Measurements from ENCODE around the gene BRF1.
"Not testable (repeated sequence)": the region's sequence is repeated elsewhere in the genome, so short reads cannot be mapped to it uniquely, and the experiment has no call there.

Gene BRF1

DNA sequence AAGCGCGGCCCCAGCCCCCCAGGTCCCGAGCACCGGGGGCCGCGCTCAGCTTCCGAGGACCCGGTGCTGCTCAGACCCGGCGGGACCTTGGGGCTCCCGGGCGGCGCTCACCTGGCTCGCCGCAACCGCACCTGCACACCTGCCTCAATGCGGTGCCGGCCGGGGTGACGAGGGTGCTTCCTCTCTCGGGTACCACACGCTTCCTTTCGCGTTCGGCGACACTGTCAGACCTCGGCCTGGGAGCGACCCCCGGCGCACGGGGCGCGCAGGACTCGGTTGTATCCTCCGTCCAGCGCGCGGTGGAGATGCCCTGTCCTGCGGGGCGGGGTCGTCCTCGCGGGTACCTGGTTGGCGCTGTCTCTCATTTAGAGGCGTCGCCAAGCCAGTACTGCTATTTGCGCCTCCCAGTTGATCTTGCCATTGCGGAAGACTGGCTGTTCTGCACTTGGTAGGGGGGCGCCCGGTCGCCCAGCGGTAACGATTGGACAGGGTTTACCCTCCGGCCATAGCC, 14.5 kb upstream of the BRF1 start:
- peak; percentile 53 for DNase-seq

DNA sequence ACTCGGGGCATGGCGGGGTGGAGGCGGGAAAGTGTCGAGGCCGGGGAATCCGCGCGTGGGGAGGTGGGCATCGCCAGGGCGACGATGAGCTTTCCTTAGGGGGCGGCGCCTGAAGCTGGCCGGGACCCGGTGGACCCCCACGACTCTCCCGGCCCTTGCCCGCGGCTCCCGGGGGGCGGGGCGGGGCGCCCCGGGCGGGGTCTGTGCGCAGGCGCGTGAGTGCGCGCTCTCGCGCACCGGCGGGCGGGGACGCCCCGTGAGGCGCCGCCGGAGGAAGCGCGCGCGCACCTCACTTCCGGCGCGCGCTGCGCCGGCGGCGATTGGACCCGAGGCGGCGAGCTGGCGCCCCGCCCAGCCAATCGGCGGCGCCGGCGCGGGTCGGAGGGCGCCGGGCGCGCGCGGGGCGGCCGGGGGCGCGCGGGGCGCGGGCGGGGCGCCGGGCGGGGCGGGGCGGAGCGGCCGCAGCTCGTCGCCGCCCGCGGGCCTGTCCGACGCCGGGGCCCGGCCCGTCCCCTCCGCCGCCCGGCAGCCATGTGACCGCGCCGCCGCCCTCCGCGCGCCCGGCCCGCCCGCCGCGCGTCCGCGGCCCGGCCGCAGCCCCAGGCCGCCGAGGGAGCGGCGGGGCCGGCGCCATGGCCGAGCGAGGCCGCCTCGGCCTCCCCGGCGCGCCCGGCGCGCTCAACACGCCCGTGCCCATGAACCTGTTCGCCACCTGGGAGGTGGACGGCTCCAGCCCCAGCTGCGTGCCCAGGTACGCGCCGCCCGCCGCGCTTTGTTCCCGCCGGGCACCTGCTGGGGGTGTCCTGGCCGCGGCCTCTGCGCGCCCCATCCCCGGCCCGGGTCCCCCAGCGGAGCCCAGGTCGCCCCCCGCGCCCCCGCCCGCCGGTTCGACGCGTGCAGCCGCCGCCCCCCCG, 13.7 kb upstream of the BRF1 start, which contains the start of gene PACS2:
PACS2 (plus strand) TSS at position 462 of the 914 bp plus-strand sequence; CDS start at position 633, 171 bp downstream.
- no peak for DNase-seq

DNA sequence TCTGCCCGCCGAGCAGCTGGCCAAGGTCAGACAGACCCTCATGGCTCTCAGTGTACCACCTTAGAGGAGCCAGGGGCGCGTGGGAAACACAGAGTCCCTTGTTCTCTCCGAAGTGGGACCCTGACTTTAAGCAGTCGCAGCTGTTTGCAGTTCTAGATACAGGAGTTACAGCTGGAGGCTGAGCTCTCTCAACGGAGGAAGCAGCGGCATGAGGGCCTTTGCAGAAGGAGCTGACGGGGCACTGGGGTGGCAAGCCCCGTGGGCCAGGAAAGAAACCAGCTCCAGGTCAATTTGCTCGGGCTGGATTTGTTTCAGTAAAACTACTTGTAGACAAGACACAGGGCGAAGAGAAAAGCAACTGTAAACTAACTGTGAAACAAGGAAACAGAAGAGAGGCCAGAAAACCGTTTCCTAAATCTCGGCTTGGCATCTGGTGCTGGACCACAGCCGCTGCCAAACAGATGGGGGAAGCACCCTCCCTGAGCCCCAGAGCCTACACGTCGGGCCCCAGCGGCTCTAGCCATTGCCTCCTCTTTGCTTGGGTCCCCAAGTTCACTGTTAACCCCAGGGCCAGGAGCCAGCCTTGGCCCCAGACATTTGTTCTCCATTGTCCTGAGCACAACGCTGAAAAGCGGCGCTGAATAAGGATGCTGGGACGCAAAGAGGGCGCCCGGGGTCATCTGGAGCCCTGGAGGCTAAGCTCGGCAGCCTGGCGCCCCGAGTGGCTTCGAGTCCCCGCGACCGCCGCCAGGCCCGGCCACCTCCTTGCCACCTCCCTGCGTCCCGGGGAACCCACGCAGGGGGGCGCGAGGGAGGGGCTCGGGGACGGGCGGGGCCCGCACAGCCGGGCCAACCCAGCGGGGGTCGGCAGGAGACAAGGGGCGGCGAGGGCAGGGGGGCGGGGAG, 12.8 kb upstream of the BRF1 start:
- DNase-seq, result no peak

DNA sequence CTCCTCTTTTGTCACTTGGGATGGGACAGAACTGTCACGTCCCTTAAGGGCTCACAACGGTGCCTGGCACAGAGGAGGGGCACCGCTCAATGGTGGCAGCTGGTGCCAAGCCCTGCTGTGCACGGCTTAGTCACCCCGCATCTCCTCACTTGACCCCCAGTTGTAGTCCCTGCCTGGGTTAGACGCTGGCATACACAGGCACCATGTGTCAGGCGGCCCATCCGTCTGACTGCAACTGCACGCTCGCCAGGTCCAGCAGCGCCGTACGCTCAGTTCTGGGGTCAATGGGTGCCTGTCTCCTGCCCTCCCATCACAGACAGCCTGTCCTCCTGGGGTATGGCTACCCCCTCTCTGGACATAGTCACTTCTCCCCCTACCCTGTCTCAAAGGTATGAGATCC, 12.2 kb upstream of the BRF1 start:
- no peak for DNase-seq

DNA sequence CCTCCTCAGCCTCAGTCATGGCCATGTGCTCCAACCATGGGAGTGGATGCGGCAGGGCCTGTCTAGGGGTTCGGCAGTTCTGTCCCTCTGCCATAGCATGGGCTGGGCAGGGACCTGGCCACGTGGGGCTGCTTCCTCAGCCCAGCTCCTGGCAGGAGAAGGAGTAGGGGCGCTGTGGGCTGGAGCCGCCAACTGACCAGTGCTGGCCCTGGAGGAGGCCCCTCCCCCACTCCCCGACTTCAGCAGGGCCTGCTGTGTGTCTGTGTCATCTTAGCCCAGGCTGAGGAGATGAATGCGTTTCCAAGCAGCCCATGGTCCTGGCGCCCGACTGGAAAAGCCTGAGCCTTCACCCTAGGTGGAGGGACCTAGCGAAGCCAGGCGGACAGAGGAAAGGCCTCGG, 11.0 kb upstream of the BRF1 start:
- DNase-seq, result no peak

DNA sequence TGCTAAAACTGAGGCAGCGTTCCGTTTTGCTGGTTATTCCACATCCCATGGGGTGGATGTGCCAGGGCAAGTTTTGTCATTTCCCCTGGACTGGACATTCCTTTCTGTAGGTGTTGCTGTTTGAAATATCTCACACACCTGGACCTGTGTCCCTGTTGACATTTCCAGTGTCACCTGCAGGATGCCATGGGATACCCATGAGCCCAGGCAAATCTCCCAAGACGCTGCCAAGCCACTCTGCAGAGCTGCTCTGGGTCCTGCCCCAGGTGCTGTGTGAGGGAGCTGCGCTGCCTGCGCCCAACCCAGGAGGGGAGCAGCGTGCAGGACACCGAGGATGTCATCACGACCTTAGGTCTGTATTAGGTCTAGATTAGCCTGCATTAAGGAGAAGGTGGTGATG, 8.6 kb upstream of the BRF1 start:
- DNase-seq, result no peak

DNA sequence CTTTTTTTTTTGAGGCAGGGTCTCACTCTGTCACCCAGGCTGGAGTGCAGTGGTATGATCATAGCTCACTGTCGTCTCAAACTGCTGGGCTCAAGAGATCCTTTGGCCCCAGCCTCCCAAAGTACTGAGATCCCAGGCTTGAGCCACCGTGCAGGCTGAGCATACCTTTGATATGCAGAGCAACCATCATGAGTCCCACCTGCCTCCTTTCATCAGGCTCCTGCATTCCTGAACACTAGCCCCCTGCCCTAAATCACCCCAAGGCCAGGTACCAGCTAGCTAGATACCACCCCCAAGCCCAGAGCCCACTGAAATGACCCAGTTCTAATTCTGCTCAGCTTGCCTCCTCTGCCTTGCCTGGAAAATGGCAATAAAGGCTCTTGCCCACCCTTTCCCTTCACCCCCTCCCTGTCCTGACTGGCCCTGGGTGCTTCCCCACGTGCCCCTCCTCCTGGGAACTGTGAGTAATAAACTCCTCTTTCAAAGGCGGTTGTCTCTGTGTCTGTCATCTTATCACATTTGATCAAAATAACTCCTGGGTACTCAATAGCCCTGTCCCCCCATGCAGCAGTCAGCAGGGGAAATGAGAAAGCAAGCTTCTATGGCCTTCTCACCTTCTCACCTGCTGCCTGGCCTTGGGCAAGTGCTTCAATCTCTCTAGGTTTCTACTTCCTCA, 6.4 kb upstream of the BRF1 start:
- DNase-seq, result no peak

DNA sequence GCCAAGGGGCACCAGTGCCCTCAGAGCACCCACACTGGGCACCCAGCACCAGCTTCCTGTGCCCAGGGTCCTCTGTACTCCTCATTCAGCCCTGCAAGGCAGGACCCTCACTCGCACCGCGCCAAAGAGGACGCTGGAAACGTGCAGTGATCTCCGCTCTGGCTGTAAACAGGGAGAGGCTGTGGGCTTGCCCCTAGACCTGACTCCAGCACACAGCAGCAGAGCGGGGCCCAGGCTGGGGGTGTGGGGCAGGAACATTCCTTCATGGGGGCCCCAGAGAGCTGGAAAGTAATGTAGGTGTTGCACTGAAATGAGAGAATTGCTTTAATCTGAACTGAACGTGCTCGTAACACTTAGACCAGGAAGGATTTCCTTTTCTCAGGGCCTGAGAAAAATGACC, 5.0 kb upstream of the BRF1 start:
- DNase-seq, result no peak

DNA sequence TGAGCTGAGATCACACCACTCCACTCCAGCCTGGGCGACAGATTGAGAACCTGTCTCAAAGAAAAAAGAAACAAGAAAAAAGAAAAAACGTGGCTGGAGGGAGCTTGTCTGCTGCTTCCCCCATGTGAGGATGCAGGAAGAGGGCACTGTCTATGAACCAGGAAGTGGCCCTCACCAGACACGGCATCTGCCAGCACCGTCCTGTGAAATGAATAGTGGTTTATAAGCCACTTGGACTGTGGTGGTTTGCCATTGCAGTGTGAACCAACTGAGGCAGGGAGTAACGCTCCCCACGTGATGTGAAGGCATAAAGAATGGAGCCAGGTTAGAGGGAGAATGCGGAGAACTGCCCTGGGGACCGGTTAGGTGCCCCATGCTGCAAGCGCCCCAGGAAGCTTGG, 4.5 kb upstream of the BRF1 start:
- DNase-seq, result no peak

DNA sequence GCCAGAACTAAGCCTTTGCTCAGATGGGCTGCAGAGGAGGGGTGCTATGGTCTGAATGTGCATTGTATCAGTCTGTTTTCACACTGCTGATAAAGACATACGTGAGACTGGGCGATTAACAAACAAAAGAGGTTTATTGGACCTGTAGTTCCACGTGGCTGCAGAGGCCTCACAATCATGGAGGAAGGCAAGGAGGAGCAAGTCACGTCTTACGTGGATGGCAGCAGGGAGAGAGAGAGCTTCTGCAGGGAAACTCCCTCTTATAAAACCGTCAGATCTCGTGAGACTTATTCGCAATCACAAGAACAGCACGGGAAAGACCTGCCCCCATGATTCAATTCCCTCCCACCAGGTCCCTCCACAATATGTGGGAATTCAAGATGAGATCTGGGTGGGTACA, 3.8 kb upstream of the BRF1 start:
- no peak for DNase-seq

DNA sequence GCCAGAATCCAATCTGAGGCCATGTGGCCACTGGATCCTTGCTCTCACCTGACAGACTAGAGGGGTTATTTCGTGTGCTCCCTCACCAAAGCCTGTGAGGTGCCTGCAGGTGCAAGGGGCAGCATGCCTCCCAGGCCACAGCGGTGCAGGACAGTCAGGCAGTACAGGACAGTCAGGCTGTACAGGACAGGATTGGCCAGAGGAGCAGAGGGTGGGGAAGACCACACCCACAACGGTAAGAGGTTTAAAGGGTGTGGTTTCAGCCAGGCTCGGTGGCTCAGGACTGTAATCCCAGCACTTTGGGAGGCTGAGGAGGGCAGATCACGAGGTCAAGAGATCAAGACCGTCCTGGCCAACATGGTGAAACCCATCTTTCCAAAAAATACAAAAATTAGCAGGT, 3.1 kb upstream of the BRF1 start:
- no peak for DNase-seq

DNA sequence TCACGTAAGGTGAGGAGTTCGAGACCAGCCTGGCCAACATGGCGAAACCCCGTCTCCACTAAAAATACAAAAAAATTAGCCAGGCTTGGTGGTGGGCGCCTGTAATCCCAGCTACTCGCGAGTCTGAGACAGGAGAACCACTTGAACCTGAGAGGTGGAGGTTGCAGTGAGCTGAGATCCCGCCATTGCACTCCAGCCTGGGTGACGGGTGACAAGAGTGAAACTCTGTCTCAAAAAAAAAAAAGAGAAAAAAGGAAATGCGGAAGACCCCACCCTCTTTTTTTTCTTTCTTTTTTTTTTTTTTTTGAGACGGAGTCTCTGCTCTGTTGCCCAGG, 1.1 kb upstream of the BRF1 start:
- not testable (repeated sequence) for DNase-seq

DNA sequence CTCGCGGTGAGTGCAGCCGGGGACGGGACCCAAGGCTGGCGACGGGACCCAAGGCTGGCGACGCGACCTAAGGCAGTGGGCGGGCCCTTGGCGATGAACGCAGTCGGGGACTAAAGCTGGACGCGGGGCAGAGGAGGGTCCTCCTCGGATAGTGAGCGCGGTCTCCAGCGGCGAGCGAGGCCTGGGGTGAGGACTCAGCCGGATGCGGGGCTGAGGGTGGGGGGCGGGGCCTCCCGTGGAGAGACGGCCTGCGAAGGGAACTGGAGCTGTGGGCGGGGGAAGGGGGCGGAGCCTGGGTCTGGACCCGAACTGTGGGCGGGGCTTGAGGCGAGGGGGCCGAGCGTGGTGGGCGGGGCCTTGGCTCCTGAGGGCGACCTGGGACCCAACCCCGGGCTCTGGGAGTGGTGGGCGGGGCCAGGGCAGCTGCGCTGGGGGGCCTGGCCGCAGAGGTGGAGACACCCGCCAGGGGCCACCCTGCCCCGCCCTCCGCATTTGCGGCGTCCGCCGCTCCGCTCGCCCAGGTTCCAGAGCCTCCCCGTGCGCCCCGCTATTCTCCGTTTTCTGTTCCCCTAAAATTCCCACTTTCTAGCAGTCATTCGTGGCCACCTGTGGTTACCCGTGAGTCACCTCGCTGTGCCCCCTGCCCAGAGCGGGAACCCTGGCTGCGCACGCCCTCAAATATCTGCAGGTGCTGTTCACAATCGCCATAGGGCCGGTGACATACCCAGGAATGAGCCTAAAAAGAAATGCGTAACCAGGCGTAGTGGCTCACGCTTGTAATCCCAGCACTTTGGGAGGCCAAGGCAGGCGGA, 508 bp upstream of the BRF1 start:
- DNase-seq, result peak; percentile 95

DNA sequence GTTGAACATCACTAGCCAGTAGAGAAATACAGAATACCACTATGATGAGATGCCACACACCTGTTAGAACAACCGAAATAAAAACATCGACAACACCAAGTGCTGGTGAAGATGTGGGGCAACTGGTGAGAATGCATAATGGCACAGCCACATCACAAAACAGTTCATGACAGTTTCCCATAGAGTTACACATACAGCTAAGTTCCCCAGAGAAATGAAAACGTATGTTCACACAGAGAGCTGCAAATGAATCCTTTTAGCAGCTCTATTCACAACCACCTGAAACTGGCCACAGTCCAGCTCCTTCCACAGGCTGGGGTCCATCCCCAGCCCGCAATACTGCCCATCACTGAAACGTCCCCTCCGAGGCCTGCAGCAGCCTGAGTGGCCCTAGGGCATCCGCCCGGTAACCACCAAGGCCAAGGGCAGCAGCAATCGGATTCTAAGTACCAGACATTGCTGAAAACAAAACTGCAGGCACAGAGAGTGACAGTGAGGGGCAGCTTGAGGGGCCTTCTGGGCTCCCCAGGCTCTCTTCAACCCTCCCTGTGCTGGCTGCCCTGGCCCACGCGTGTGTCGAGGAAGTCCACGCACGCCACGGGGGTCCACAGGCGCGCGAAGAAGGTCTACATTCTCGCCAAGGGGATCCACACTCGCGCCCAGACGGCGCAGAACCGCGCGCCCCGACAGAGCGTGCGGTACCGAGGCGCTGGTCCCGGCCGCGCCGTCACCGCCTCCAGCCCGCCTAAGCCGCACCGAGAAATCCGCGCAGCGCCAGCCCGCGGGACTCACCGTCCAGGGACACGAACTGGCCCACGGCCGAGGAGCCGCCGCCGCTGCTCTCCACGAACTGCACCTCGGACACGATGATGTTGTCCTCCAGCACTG, 903 bp downstream of the BRF1 start:
- DNase-seq, result peak; percentile 76

DNA sequence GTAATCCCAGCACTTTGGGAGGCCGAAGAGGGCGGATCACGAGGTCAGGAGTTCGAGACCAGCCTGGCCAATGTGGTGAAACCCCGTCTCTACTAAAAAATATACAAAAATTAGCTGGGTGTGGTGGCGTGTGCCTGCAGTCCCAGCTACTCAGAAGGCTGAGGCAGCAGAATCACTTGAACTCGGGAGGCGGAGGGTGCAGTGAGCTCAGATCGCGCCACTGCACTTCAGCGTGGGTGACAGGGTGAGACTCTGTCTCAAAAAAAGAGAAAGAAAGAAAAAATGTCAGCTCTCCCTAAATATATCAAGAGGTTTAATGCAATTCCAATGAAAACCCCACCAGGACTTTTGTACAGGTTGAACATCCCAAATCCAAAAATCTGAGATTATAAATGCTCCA, 3.5 kb downstream of the BRF1 start:
- DNase-seq, result not testable (repeated sequence)

DNA sequence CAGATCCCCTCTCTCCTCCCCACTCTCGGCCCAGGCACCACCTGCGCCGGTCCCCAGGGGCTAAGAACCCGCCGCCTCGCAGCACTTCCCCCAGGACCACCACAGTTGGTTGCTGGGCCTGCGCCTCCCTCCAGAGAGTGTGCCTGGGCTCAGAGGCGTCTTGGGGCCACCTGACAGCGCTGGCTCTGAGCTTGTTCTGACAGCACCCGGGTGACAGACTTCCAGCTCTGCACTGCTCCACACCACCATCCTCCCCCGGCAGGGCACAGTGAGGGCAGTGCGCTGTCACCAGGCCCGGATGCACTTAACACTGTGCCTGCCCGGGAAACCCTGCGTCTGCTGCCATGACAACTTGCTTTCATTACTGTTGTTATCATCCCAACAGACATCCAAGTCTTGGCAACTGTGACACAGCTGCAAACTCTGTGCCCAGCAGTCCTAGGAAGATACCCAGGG, 6.6 kb downstream of the BRF1 start:
- peak; percentile 77 for DNase-seq

DNA sequence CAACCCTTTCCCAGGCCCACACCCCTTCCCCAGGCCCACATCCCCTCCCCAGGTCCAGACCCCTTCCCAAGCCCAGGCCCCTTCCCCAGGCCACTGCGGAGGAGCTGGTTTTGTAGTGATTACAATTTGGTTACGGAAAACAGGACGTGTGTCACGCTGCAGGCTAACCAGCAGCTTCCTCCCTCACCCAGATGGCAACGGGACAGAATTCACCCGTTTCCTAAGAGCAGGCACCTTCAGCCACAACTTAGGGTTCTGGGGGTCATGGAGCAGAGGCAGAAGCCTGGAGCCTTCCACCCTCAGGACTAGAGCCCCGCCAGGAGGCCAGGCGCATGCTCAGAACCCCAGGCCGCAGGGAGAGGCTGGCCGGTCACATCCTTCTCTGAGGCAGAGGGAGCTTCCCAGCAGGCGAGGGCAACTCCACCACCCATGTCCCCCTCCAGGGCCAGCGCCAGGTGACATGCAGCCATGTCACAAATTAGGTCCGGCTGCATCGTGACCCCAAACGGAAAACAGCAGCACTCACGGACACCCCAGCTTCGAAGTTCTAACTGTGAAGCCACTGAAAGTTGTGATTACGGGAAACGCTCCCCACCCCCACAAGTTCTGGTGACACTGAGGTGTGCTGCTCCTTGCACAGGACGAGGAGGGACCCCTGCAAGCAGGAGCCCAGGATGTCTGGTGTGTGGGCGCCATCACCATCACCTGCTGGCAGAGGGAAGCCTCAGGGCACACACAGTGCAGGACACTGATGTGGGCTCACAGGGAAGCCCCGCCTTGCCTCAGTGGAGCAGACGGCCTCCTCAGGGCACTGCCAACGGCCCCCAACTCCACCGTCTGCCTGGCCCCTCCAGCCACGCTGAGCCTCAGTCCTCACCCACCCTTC, 7.7 kb downstream of the BRF1 start:
- DNase-seq, result no peak

DNA sequence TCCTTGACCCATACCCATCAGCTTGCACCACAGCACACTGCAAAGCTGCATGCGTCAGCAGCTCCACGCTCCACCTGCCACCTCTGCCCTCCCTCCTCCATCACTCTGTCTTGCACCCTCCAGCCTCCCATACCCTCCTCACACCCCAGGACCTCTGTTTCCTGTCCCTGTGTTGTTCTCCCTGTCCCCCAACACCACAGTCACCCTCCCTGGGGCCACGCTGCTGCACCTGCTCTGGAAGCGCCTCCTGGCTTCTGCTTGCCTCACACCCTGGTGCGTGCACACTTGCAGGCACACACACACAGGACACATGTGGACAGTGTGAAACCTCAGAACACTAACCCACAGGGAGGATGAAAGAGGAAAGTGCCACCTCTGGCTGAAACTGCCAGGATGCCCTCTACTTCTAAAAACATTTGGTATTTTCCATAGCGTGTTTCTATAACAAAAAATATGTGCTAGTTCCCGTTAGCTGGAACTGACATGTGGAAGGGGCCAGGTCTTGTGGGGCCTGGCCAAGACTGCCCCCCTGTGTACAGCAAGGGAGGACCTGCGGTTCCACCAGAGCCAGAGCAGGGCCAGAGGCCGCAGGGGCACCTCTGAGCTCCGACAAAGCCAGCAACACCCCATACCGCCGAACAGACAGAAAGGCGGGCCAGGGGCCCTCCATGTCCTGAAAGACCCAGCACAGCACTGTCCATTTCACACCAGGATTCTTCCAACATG, 10.0 kb downstream of the BRF1 start:
- DNase-seq, result peak; percentile 20

DNA sequence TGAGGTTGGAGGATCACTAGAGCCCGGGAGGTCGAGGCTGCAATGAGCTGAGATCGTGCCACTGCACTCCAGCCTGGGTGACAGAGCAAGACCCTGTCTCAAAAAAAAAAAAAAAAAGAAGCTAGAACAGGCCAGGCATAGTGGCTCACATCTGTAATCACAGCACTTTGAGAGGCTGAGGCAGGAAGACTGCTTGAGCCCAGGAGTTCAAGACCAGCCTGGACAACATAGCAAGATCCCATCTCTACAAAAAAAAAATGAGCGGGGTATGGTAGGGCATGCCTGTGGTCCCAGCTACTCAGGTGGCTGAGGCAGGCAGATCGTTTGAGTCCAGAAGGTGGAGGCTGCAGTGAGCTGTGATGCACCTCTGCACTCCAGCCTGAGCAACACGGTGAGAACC, 11.9 kb downstream of the BRF1 start:
- not testable (repeated sequence) for DNase-seq
